Right kidney (tissue), 1 donor: ENCODE data around the gene IL11RA.

Experiments
- DNase-seq: peaks from one replicate; pipeline ENCODE4 v3.0.0-alpha.2; 2016

Gene IL11RA

DNA sequence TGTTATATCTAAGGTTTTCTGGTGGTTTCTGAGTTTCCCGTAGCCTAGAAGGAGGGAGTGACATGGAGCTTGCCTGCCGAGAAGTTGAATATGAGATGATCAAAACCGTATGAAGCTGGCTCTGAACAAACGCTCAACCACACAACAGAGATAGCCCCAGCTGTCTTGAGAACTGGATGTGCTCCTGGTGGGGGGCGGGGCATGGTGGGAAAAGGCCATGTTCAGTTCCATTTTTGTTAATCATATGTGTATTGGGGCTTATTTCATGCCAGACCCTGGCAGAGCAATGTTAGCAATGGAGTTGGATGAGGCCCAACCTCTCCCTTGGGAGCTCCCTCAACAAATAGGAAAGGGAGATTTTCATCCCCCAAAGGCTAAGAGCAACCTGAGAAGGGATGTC, 34.2 kb downstream of the IL11RA start:
- DNase-seq: no peak

- no peak for DNase-seq
Observed at GRCh38 chr9:34686732-34687131, 34.7 kb downstream of the IL11RA start.

DNA sequence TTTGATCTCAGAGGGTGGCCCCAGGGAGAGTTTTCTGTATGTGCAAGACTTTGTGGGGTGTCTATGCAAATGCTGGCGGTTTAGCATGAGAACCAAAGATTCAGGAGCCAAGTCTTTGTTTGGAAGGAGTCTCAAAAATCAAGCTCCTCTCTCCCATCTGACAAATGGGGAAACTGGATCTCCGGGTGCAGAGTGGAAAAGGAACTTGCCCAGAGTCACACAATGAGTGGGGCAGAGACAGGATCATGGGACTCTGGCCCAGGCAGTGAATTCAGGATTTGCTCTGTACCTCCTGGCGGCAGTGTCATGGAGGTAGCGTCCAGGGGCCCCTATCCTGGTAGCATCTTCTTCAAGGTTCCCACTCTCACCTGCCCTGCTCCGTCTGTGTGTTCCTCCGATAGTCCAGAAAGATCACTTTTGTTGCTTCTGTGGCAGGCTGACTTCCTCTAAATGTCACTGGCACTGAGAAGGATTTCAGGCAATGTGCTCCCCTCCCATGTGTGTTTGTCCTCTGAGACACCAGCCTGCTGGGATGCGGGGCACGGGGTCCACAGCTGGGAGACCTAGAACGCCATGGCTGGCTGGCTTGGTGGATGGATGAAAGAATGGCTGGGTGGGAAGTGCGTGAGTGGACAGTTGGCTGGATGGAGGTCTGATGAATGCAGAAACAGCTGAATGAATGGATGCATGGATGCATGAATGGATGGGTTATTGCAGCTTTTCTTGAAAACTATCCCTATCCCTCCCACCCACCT, 35.5 kb downstream of the IL11RA start:
- no peak for DNase-seq

DNA sequence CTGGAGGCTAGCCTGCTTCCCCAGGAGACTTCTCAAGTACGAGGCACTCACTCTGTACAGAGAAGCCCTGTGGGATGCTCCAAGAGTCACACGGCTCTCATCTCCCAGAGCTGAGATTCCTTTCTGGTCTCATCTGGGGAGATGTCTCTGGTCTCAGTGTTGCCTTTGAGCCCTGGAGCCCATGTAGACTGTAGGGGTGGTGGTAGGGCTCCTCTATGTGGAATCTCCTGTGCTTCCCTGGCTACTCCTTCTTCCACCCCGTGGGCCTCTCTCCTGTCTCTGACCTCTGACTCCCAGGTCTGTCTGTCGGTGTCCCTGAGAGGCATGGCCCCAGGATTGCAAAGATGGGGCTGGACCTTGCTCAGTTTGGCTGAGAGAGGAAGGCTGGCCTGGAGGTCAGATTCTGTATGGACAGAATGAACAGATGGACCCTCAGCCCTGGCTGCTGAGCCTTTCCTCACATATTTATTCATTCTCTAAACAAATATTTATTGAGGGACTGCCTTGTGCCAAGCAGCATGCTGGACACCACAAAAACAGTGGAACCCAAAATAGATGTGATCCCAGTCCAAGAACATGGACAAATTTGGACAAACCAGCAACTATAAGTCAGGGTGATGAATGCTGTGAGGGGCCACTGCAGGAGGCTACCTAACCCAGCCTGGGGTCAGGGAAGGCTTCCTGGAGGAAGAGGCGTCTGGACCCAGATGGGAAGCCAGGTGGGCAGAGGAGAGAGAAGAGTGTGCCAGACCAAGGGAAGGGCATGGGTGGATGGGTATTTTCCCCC, 36.5 kb downstream of the IL11RA start:
- no peak for DNase-seq

DNA sequence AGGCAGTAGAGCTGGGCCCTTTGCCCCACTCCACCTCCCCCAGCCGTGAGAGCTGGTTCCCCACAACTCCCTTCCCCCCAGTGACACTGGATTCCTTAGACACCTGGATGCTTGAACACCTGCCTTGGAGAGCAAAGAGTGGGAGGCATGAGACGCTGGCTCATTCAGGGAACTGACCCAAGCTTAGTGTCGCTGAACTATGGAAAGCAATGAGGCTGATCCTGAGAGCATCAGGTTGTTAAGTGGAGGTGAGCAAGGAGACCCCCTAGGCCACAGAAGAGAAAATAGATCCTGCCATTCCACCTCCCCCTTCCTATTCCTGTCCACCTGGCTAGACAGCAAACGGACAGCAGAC, 37.1 kb downstream of the IL11RA start:
- DNase-seq: no peak

GRCh38 chr9:34689512-34689911, 37.5 kb downstream of the IL11RA start:
- no peak for DNase-seq

- no peak for DNase-seq
Observed at GRCh38 chr9:34690983-34691935, 39.3 kb downstream of the IL11RA start, which contains the start of gene CCL19. Gene CCL19 (minus strand): TSS chr9:34691276. CDS start chr9:34691139, 137 bp downstream.

DNA sequence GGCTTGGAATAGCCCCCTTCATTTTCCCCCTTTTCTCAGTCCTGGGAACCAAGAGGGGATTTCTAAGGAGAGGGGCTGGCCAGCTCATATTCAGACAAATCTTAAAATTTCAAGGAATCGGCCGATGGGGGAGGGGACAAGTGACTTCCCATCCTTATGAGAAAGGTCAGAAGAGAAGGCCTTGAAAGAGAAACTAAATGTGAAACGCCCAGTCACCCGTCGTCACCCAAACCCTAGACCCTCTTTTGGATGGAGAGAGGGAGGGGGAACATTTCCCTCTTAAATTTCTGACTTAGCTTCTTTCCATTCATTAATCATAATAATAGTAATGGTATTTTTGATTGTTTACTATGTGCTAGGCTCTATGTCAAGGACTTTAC, 39.9 kb downstream of the IL11RA start:
- no peak for DNase-seq

- no peak for DNase-seq
Observed at GRCh38 chr9:34693560-34693959, 41.6 kb downstream of the IL11RA start.

- DNase-seq: no peak
Observed at GRCh38 chr9:34694811-34695210, 42.8 kb downstream of the IL11RA start.

DNA sequence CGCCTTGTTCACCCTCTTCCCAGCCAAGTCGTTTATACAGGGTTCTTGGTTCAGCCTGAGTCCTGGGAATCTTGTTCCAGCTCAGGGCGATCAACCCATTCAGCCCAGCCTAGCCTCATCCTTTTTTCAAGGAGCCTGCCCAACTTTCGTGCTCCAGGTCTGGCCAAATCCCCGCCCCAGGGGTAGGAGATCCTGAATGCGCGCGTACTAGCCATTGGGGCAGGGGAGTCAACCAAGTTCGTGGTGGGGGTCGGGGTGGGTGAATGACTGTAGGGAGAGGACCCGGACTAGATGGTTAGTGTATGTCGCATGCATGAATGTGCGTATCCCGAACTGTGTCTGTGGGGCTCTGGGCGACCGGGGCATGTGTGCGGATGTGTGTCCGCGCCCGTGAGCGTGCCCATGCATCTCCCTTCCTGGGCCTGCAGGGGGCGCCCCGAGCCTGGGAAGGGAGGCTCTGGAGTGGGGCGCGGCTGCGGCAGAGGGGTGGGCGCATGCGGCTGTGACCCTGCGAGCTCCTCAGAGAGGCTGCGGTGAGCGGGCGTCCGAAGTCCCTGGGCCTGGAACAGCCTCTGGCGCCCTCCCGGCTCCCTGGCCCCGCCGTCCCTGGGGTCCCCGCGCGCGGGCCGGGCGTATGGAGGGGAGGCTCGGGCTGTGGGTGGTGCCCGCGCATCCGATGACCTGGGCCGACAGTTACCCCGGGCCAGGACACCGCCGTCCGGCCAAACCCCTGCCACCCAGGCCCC, 49.2 kb downstream of the IL11RA start:
- peak; percentile 78 for DNase-seq

- peak; percentile 76 for DNase-seq
Observed at GRCh38 chr9:34701769-34702736, 50.1 kb downstream of the IL11RA start.

DNA sequence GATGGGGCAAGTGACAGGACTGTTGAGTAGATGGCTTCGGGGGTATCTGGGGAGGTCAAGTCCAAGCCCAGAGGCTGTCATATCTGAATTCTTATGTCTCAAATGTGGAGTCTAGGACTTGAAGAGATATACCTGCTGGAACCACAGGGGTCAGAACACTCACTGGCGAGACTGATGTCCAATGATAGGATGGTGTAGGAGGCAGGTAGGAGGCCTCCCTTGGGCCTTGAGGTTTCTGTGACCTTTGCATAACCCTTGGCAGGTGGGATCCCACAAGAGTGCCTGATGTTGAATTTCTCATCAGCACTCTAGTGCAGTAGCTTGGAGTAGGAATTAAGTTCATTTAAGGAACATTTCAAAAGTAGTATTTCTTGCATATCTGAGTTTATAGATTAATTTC, 55.1 kb downstream of the IL11RA start:
- DNase-seq: no peak

- no peak for DNase-seq
Observed at GRCh38 chr9:34709196-34709978, 57.4 kb downstream of the IL11RA start.

GRCh38 chr9:34710023-34710422, 58.0 kb downstream of the IL11RA start, which contains the start of gene CCL21:
Gene CCL21 (minus strand): TSS chr9:34710136. CDS start chr9:34710066, 70 bp downstream.
- DNase-seq: no peak
